ENCODE results near the gene TRA2A.

- no peak for TF ChIP-seq CTCF (conservative IDR thresholded peaks at IDR 0.05; ENCODE audit: low read depth, low read length)
- TF ChIP-seq EZH2 (IDR thresholded peaks at IDR 0.05; ENCODE audit: low read length, unreplicated experiment), result no peak
- TF ChIP-seq EZH2phosphoT487 (IDR thresholded peaks at IDR 0.05; ENCODE audit: borderline replicate concordance, low read length), result no peak
These were observed 45.6 kb downstream of the TRA2A start for GRCh38 chr7:23486002-23486773.
